Esophagus squamous epithelium (tissue), 4 donors: ENCODE data around the gene PDK4.

ENCODE experiments used
- POLR2A ChIP-seq, 4 donors: fragments of 450-650 bp; IDR thresholded peaks; one replicate each; pipeline ENCODE4 v1.6.1; 2017; ENCODE audit warnings: antibody characterized with exemption in 4 of 4, mild to moderate bottlenecking in 4 of 4, moderate library complexity in 3 of 4
- TF ChIP-seq, protein P1 (sequence below), 6 experiments: fragments of 450-650 bp in 4 of 6; fragments of 200-600 bp in 2 of 6; sonication (generic) in 2 of 6; IDR thresholded peaks; one replicate each; pipeline ENCODE4 v1.5.1; 2016 to 2019; ENCODE audit warnings: antibody characterized with exemption in 6 of 6, mild to moderate bottlenecking in 4 of 6, moderate library complexity in 4 of 6

DNA sequence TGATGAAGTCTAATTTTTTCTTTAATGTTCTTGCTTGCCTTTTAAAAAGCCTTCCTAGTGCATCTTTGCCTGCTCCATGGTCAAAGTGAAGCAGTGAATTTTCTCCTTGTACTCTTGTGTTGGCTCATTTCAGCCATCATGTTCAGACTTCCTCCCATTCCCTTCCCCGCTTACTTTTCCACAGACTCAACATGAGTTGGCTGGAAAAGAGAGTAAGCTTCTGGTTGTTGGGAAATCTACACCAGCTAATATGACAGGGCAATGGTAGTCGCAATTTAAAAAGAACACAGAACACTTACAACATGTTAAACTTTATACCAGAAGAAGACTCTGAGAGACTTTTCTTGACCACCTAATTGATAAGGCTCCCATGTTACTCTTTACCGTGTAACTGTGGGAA lies 24.3 kb upstream of the PDK4 start:
- TF ChIP-seq, protein P1, sequence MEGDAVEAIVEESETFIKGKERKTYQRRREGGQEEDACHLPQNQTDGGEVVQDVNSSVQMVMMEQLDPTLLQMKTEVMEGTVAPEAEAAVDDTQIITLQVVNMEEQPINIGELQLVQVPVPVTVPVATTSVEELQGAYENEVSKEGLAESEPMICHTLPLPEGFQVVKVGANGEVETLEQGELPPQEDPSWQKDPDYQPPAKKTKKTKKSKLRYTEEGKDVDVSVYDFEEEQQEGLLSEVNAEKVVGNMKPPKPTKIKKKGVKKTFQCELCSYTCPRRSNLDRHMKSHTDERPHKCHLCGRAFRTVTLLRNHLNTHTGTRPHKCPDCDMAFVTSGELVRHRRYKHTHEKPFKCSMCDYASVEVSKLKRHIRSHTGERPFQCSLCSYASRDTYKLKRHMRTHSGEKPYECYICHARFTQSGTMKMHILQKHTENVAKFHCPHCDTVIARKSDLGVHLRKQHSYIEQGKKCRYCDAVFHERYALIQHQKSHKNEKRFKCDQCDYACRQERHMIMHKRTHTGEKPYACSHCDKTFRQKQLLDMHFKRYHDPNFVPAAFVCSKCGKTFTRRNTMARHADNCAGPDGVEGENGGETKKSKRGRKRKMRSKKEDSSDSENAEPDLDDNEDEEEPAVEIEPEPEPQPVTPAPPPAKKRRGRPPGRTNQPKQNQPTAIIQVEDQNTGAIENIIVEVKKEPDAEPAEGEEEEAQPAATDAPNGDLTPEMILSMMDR (IDR thresholded peaks at IDR 0.05), result no peak
- TF ChIP-seq POLR2A (IDR thresholded peaks at IDR 0.05), result no peak
